Measurements from ENCODE around the gene TMEM179.

Gene TMEM179

GRCh38 chr14:104567141-104567956, 37.2 kb downstream of the TMEM179 start:
- TF ChIP-seq CTCF (conservative IDR thresholded peaks at IDR 0.05; ENCODE audit: control insufficient read depth, insufficient read depth, low read depth, low read length) = no peak
- no peak overlapping the region for H3K4me3 ChIP-seq (ENCODE audit: control insufficient read depth, low read depth, low read length)
- DNase-seq (ENCODE audit: low read depth) = no peak

DNA sequence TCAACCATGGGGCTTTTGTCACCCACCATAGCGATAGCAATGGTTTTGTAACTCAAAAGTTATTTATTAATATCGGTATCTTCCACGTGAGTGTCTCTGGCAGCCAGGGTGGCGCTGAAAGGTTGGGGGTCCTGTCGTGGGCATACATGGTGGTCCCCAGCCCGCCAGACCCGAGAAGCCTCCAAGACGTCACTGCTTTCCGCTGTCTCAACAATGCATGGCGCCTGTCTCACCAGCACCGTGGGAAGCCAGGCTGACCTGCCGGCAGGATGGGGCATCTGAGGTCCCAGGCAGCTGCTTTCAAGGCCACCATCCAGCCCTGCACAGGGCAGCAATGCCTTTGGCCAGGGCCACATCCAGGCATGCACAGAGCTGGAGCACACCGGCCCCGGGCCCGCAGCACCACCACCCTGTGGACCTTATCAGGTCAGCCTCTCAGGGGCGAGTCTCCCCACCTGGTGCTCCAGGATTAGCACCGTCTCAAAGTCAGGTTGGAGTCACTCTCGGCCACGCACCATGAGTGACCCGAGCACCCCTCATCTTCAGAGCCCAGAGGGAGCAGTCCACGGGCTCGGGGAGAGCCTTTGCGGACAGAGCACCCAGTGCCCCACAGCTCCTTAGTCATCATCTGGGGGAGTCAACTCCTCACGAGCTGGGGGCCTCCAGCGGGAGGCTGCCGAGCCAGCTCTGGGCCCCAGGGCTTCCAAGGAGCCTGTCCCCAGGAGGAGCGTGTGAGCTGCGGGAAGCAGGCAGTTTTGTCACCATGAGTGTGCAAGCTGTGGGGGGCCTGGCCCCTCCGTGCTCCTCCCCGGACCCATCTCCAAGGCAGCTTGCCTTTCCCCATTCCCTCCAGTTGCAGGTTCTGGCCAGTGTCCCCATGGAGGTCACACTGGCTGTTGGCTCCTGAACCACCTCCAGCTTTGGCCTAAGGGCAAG, 39.6 kb downstream of the TMEM179 start:
- H3K4me3 ChIP-seq (ENCODE audit: control insufficient read depth, low read depth, low read length) = no peak overlapping the region
- no peak for TF ChIP-seq CTCF (conservative IDR thresholded peaks at IDR 0.05; ENCODE audit: control insufficient read depth, insufficient read depth, low read depth, low read length)
- no peak for DNase-seq (ENCODE audit: low read depth)

GRCh38 chr14:104563742-104564615, 40.6 kb downstream of the TMEM179 start:
- peak; percentile 65 for TF ChIP-seq CTCF (conservative IDR thresholded peaks at IDR 0.05; ENCODE audit: control insufficient read depth, insufficient read depth, low read depth, low read length)
- peak; percentile 43 for DNase-seq (ENCODE audit: low read depth)
- no peak overlapping the region for H3K4me3 ChIP-seq (ENCODE audit: control insufficient read depth, low read depth, low read length)

GRCh38 chr14:104563191-104563741, 41.3 kb downstream of the TMEM179 start:
- DNase-seq (ENCODE audit: low read depth) = no peak
- TF ChIP-seq CTCF (conservative IDR thresholded peaks at IDR 0.05; ENCODE audit: control insufficient read depth, insufficient read depth, low read depth, low read length) = no peak
- no peak overlapping the region for H3K4me3 ChIP-seq (ENCODE audit: control insufficient read depth, low read depth, low read length)

DNA sequence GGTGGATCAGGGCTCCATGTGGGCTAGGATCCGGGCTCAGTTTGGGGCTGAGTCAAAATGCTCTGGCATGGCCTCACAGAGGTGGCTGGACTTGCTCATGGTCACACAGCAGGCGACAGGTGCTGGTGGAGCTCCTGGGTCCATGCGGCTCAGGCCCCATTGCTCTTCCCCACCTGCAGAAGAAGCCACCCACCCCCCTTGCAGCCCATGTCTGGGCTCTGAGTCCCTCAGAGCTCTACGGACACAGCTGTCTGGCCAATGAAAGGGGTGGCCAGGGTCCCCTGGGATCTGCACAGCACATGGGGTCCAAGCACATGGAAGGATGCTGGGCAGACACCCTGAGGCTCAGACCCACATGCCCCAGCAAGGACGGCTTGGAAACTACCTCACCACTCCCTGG, 42.0 kb downstream of the TMEM179 start:
- no peak overlapping the region for H3K4me3 ChIP-seq (ENCODE audit: control insufficient read depth, low read depth, low read length)
- TF ChIP-seq CTCF (conservative IDR thresholded peaks at IDR 0.05; ENCODE audit: control insufficient read depth, insufficient read depth, low read depth, low read length) = no peak
- DNase-seq (ENCODE audit: low read depth) = no peak

Data from fibroblast of mammary gland (primary cell).